HepG2 (cell line): ENCODE data around the gene SENP7. TPM values are rescaled to one million over a fixed set of nuclear protein-coding genes. Genes with fewer than 3 reads are reported as not detected.

Source experiments
- ATAC-seq: fragments of 200-7000 bp; cut with Tn5 transposase; 3 replicates; pipeline ENCODE4 v1.9.1; 2020; ENCODE audit warnings: mild to moderate bottlenecking, moderate library complexity
- BruUV-seq: library from RNA; stranded (reverse); fragments of 400-500 nt; replicated peaks from 2 replicates; lab custom pipeline; 2021; lab: Mats Ljungman, UMichigan
- CTCF ChIA-PET: fragments of 300-600 bp; formaldehyde crosslinking; extraction: SDS; loops from one replicate; lab custom pipeline; 2021; ENCODE audit warnings: low total read pairs, inconsistent platforms, low intra/inter-chr PET ratio; lab: Yijun Ruan, JAX
- POLR2A ChIA-PET: fragments of 350-600 bp; sonication (Branson Sonifier 250); formaldehyde crosslinking; loops from one replicate; lab custom pipeline; 2020; ENCODE audit warnings: antibody characterized with exemption, inconsistent platforms; lab: Yijun Ruan, JAX
- DNase-seq: peaks from one replicate; pipeline ENCODE4 v3.0.0-alpha.2; 2015; ENCODE audit warnings: low spot score
- FAIRE-seq: peaks from 3 replicates; lab custom pipeline; 2011; peaks lifted over from hg19 to GRCh38; lab: Jason Lieb, UNC
- H2AFZ ChIP-seq: one replicate; pipeline ENCODE4 v1.6.1; 2011; ENCODE audit warnings: low read length, inconsistent platforms
- H3K27ac ChIP-seq: fragments of 300-600 bp; 3 replicates; pipeline ENCODE4 v1.8.0; 2011; ENCODE audit warnings: mixed run types, mild to moderate bottlenecking, mixed read lengths, low read length, inconsistent platforms; ENCODE audit not compliant: insufficient read depth; ENCODE audit errors: extremely low read length
- H3K27me3 ChIP-seq, 2 experiments: fragments of 200-600 bp in 1 of 2; 2 replicates in 1 of 2; 3 replicates in 1 of 2; pipeline versions ENCODE4 v1.6.0 to v1.8.0; 2011; ENCODE audit warnings: low read length in 2 of 2, mild to moderate bottlenecking in 2 of 2, moderate library complexity in 2 of 2, inconsistent platforms in 1 of 2; ENCODE audit not compliant: insufficient read depth in 2 of 2, control insufficient read depth in 1 of 2
- H3K36me3 ChIP-seq, 2 experiments: fragments of 200-600 bp in 1 of 2; replicated peaks in 1 of 2; 2 replicates in 1 of 2; 3 replicates in 1 of 2; pipeline versions ENCODE4 v1.5.1 to v1.8.0; 2011; ENCODE audit warnings: low read length in 2 of 2, inconsistent platforms in 1 of 2; ENCODE audit not compliant: insufficient read depth in 2 of 2, control insufficient read depth in 1 of 2
- H3K4me1 ChIP-seq: 2 replicates; pipeline ENCODE4 v1.5.1; 2012; ENCODE audit warnings: low read length, inconsistent platforms; ENCODE audit not compliant: insufficient read depth
- H3K4me2 ChIP-seq: 2 replicates; pipeline ENCODE4 v1.6.0; 2011; ENCODE audit warnings: low read depth, low read length, inconsistent platforms
- H3K4me3 ChIP-seq, 3 experiments: fragments of 200-600 bp in 1 of 3; sonication (generic), shearing (Covaris generic) in 1 of 3; replicated peaks in 1 of 3; 2 replicates each; pipeline ENCODE4 v1.5.1; 2011 to 2016; ENCODE audit warnings: low read length in 3 of 3, inconsistent platforms in 2 of 3, low read depth in 2 of 3, mild to moderate bottlenecking in 2 of 3, control low read depth in 1 of 3, mixed read lengths in 1 of 3; ENCODE audit not compliant: insufficient read depth in 1 of 3
- H3K79me2 ChIP-seq: one replicate; pipeline ENCODE4 v1.6.1; 2011; ENCODE audit warnings: low read length, inconsistent platforms; ENCODE audit not compliant: insufficient read depth
- H3K9ac ChIP-seq: 2 replicates; pipeline ENCODE4 v1.6.0; 2011; ENCODE audit warnings: mild to moderate bottlenecking, low read depth, low read length, inconsistent platforms; ENCODE audit not compliant: insufficient read depth
- H3K9me3 ChIP-seq: 2 replicates; pipeline ENCODE4 v1.5.1; 2012; ENCODE audit warnings: mild to moderate bottlenecking, low read length
- H4K20me1 ChIP-seq: 2 replicates; pipeline ENCODE4 v1.6.0; 2011; ENCODE audit warnings: inconsistent platforms, mild to moderate bottlenecking, low read length, moderate library complexity; ENCODE audit not compliant: insufficient read depth
- AGO2 ChIP-seq: fragments of 200-400 bp; formaldehyde crosslinking; optimal IDR thresholded peaks from 2 replicates; pipeline ENCODE3; 2017; ENCODE audit warnings: mild to moderate bottlenecking, low read depth, low read length, moderate library complexity
- FOXK2 ChIP-seq: fragments of 450-650 bp; IDR thresholded peaks from 2 replicates; pipeline ENCODE4 v1.6.1; 2016
- JUN ChIP-seq: sonication (generic); formaldehyde crosslinking; IDR thresholded peaks from 2 replicates; pipeline ENCODE4 v1.4.0; 2020; ENCODE audit warnings: mild to moderate bottlenecking, missing genetic modification reagents
- KAT7 ChIP-seq: IDR thresholded peaks from 2 replicates; pipeline ENCODE4 v1.6.1; 2018; ENCODE audit warnings: borderline replicate concordance, missing compliant biosample characterization
- NR1H2 ChIP-seq: sonication (generic); formaldehyde crosslinking; IDR thresholded peaks from 2 replicates; pipeline ENCODE4 v1.8.1; 2022; ENCODE audit warnings: low read depth, missing genetic modification reagents, borderline replicate concordance
- SIN3A ChIP-seq: IDR thresholded peaks from 2 replicates; pipeline ENCODE4 v1.6.1; 2011; ENCODE audit warnings: low read depth, mild to moderate bottlenecking, control low read depth, low read length, borderline replicate concordance
- ZNF343 ChIP-seq: sonication (generic); formaldehyde crosslinking; IDR thresholded peaks from 2 replicates; pipeline ENCODE4 v1.4.0; 2020; ENCODE audit warnings: mild to moderate bottlenecking, missing genetic modification reagents
- ZNF510 ChIP-seq: sonication (generic); formaldehyde crosslinking; IDR thresholded peaks from 2 replicates; pipeline ENCODE4 v1.4.0; 2020; ENCODE audit warnings: low read depth, mild to moderate bottlenecking, missing genetic modification reagents
- ZNF724P ChIP-seq: sonication (generic); formaldehyde crosslinking; IDR thresholded peaks from 2 replicates; pipeline ENCODE4 v1.8.0; 2022; ENCODE audit warnings: missing genetic modification reagents, borderline replicate concordance
- WGBS: methylation state at CpG from one replicate; pipeline ENCODE4 v1.1.6; 2017; ENCODE audit warnings: low lambda C conversion rate; 5-methylcytosine and 5-hydroxymethylcytosine counted together
- in situ Hi-C: cut with HindIII; loops from 2 replicates; pipeline ENCODE4 v1.10.0; 2017; ENCODE audit warnings: low pct_unique_long_range_greater_than_20kb; ENCODE audit not compliant: extremely low pct_ligation_motif_present
- intact Hi-C: fragments of 100-400 bp; cut with micrococcal nuclease; formaldehyde crosslinking; loops from one replicate; pipeline ENCODE4 v1.10.0; 2022; ENCODE audit not compliant: unreplicated experiment
- polyA plus RNA-seq, 8 experiments: library from polyadenylated mRNA; depleted of rRNA in 3 of 8; stranded (reverse) in 7 of 8; unstranded in 1 of 8; fragments of >200 nt; fragmentation: Illumina TruSeq in 4 of 8; extraction: Trizol in 4 of 8; gene quantifications; 2 replicates each; pipeline versions ENCODE4 v1.2.1 to v1.2.3, GENCODE V29; 2011 to 2016; ENCODE audit warnings: low read depth in 4 of 8, missing spikeins in 1 of 8, mixed read lengths in 1 of 8; ENCODE audit not compliant: insufficient read depth in 1 of 8
- total RNA-seq, 5 experiments: library from RNA; depleted of rRNA; stranded (reverse); fragments of >200 nt; fragmentation: Illumina TruSeq; extraction: Trizol; gene quantifications; 2 replicates each; pipeline ENCODE4 v1.2.3, GENCODE V29; 2016; ENCODE audit warnings: low read depth in 1 of 5
- TF ChIP-seq, protein P1 (sequence below): sonication (generic); formaldehyde crosslinking; IDR thresholded peaks from 2 replicates; pipeline ENCODE4 v1.9.0; 2021; ENCODE audit warnings: missing genetic modification reagents, mild to moderate bottlenecking, borderline replicate concordance
- TF ChIP-seq, protein P2 (sequence below): sonication (generic); formaldehyde crosslinking; IDR thresholded peaks from 2 replicates; pipeline ENCODE4 v1.8.0; 2022; ENCODE audit warnings: mild to moderate bottlenecking, missing genetic modification reagents
- TF ChIP-seq, protein P3 (sequence below): sonication (generic); formaldehyde crosslinking; IDR thresholded peaks from 2 replicates; pipeline ENCODE4 v1.4.0; 2020; ENCODE audit warnings: mild to moderate bottlenecking, missing genetic modification reagents

The SENP7 gene
- total and polyA plus RNA-seq, 2 of the 13 experiments (the other 11 are each of a cell fraction or from before 2014, with no cell fraction given) = 9.1 to 10.3 TPM

DNA sequence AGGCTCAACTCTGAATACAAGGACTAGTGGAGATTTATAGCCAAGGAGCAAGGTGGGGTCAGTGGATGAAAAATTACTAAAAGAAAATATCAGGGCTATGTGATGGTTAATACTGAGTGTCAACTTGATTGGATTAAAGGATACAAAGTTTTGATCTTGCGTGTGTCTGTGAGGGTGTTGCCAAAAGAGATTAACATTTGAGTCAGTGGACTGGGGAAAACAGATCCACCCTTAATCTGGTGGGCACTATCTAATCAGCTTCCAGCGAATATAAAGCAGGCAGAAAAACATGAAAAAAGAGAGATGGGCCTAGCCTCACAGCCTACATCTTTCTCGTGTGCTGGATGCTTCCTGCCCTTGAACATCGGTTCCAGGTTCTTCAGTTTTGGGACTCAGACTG, 14.4 kb upstream of the SENP7 start:
- Histone ChIP-seq H3K9me3 (no peaks in the 10 kb centered on the region), H3K9ac (no peak overlapping the region), H3K27me3 (no peaks in the 10 kb centered on the region), H3K4me2 (no peak overlapping the region), H3K4me3 (no peak overlapping the region), H3K27ac (no peak overlapping the region), H3K4me1 (no peaks in the 10 kb centered on the region), H4K20me1 (no peaks in the 10 kb centered on the region), H3K36me3 (no peaks in the 10 kb centered on the region), H2AFZ (no peak overlapping the region), H3K79me2 (no peaks in the 10 kb centered on the region)
- CTCF ChIA-PET = no interaction called here
- no TSS peak for BruUV-seq
- DNase-seq (no peak), FAIRE-seq (no peak), ATAC-seq (no peak)
- POLR2A ChIA-PET = no interaction called here
- intact Hi-C loops (no loop called here), in situ Hi-C loops (no loop called here)
- WGBS = 33% methylated on average over 4 of the region's 4 CpGs
- no peak for TF ChIP-seq ZNF724P (CRISPR knock-in tag)
- no peak for TF ChIP-seq ZNF510 (CRISPR knock-in tag)
- no peak for TF ChIP-seq NR1H2 (CRISPR knock-in tag)
- TF ChIP-seq, protein P1, sequence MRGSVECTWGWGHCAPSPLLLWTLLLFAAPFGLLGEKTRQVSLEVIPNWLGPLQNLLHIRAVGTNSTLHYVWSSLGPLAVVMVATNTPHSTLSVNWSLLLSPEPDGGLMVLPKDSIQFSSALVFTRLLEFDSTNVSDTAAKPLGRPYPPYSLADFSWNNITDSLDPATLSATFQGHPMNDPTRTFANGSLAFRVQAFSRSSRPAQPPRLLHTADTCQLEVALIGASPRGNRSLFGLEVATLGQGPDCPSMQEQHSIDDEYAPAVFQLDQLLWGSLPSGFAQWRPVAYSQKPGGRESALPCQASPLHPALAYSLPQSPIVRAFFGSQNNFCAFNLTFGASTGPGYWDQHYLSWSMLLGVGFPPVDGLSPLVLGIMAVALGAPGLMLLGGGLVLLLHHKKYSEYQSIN (CRISPR knock-in tag) = no peak
- no peak for TF ChIP-seq AGO2
- TF ChIP-seq, protein P2, sequence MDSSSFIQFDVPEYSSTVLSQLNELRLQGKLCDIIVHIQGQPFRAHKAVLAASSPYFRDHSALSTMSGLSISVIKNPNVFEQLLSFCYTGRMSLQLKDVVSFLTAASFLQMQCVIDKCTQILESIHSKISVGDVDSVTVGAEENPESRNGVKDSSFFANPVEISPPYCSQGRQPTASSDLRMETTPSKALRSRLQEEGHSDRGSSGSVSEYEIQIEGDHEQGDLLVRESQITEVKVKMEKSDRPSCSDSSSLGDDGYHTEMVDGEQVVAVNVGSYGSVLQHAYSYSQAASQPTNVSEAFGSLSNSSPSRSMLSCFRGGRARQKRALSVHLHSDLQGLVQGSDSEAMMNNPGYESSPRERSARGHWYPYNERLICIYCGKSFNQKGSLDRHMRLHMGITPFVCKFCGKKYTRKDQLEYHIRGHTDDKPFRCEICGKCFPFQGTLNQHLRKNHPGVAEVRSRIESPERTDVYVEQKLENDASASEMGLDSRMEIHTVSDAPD = no peak
- TF ChIP-seq, protein P3, sequence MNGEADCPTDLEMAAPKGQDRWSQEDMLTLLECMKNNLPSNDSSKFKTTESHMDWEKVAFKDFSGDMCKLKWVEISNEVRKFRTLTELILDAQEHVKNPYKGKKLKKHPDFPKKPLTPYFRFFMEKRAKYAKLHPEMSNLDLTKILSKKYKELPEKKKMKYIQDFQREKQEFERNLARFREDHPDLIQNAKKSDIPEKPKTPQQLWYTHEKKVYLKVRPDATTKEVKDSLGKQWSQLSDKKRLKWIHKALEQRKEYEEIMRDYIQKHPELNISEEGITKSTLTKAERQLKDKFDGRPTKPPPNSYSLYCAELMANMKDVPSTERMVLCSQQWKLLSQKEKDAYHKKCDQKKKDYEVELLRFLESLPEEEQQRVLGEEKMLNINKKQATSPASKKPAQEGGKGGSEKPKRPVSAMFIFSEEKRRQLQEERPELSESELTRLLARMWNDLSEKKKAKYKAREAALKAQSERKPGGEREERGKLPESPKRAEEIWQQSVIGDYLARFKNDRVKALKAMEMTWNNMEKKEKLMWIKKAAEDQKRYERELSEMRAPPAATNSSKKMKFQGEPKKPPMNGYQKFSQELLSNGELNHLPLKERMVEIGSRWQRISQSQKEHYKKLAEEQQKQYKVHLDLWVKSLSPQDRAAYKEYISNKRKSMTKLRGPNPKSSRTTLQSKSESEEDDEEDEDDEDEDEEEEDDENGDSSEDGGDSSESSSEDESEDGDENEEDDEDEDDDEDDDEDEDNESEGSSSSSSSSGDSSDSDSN (CRISPR knock-in tag) = no peak
- no peak for TF ChIP-seq ZNF343 (CRISPR knock-in tag)
- no peak for TF ChIP-seq SIN3A
- no peak for TF ChIP-seq KAT7 (CRISPR knock-in tag)
- TF ChIP-seq JUN (CRISPR knock-in tag) = no peak
- no peak for TF ChIP-seq FOXK2
